GM18858 (cell line): ENCODE results near the gene CTSH.

ENCODE experiments used
- ATAC-seq: cut with Tn5 transposase; IDR thresholded peaks from one replicate; pipeline ENCODE4 v1.9.1; 2021; ENCODE audit not compliant: unreplicated experiment

Gene CTSH, protein sequence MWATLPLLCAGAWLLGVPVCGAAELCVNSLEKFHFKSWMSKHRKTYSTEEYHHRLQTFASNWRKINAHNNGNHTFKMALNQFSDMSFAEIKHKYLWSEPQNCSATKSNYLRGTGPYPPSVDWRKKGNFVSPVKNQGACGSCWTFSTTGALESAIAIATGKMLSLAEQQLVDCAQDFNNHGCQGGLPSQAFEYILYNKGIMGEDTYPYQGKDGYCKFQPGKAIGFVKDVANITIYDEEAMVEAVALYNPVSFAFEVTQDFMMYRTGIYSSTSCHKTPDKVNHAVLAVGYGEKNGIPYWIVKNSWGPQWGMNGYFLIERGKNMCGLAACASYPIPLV

DNA sequence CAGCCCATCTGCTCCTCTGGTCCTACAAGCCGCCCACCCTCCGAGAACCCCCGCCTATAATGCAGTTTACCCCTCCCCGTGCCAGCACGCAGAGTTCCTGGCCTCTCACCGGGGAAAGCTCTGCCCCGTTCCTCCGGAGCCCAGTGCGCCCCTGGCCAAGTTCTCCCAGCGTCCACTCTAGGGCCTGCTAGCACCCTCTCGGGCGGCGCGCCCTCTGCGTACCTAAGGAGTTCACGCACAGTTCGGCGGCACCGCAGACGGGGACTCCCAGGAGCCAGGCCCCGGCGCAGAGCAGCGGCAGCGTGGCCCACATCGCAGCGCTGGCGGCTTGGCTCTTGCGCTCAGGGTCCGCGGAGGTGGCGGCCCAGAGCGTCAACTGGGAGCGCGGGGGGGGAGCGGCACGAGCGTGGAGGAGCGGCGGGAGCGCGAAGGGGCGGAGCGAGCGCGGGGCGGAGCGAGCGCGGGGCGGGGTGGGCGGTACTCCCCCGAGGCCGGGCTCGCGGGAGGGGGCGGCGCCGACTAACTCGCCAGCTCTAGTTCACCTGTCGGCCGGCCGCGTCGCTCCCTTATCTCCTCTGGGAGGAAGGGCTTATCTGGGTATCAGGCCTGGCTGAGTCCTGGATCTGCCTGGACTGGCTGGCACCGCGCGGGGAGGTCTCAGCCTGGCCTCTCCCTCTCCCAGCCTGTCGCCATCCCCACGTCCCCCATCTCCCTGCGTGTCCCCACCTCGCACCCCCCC is at the start of gene CTSH:
Gene CTSH (minus strand): TSS at position 378 of the 739 bp plus-strand sequence. CDS start 65 bp downstream, at position 313.
- ATAC-seq: peak; percentile 49

DNA sequence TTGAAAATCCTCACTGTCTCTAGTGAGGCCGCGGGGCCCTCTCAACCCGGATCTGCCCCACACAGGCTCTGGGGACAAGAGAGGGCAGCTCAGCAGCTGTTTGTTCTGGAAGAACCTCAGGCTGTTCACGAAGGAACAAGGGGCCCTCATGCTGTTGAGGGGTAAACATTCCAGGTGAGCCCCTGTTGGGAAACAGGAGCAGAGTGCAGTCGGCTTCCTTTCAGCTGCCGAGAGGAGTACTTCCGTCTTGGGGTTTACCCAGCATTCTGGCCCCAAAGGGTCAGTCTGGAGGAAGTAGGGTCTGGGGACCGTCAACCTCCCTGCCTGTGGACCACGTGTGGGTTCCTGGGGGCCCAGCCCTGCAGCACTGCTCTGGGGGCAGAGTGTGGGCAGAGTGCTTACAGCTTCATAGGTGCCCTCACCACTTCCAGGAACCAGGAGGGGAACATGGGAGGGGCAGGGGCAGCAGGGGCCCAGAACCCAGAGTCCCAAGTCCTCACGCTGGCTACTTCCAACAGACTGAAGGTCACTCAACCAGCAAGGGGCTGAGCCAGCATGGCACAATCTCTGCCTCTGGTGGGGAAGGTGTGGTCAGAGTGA is 49.2 kb upstream of the CTSH start:
- no peak for ATAC-seq

DNA sequence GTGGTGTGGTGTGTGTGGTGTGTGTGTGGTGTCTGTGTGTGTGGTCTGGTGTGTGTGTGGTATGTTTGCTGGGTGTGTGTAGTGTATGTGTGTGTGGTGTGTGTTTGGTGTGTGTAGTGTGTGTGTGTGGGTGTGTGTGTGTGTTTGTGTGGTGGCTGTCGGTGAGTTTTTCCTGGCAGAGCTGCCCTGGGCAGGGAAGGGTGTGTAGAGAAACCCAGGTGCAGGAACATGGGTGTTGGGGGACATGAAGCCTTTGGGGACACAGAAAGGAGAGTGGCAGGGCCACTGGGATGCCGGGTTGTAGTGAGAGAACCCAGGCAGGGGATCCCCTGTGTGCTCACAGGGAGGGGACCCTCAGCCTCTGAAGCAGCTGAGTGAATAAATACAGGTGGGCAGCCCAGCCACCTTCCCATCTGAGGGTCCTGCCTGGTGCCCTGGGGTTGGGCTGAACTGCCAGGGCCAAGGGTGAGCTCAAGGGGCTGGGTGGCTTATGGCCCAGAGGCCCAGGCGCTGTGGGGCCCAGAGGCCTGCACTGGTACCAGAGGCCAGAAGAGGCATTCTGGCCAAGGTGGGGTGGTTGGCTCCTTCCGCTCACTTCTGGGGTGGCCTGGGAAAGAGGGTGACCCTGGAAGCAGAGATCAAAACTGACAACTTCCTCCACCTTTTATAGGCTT is 48.5 kb upstream of the CTSH start:
- no peak for ATAC-seq

DNA sequence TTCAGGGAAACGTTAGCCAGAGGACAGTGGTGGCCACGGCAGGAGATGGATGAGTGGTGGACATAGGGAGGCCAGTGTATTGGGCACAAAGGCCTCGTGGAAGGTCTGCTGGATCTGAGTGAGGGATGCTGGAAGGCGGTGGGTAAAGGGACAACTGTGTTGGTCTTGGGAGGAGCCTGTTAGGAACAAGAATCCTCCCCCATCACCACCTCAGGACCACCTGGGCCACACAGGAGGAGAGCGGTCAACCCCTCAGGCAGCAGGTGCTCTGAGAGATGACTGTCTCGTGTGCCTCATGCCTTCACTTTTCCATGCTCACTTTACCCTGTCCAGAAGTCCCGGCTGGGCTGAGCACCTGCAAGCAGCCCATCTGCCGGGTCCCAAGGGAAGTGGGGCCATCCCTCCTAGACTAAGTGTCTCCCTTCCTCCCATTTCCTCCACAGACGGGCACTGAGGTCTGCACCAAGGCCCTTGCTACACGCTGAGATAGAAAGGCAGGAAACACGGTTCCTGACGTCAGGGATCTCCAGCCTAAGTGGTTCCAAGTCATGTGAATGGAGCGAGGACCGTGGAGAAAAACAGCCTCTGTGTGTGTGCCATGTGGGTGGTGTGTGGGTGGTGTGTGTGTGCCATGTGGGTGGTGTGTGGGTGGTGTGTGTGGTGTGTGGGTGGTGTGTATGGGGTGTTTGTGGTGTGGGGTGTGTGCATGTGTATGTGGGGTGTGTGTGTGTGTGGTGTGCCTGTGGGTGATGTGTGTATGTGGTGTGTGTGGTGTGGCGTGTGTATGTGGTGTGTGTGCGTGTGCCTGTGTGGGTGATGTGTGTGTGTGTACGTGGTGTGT is 47.8 kb upstream of the CTSH start:
- ATAC-seq: no peak

DNA sequence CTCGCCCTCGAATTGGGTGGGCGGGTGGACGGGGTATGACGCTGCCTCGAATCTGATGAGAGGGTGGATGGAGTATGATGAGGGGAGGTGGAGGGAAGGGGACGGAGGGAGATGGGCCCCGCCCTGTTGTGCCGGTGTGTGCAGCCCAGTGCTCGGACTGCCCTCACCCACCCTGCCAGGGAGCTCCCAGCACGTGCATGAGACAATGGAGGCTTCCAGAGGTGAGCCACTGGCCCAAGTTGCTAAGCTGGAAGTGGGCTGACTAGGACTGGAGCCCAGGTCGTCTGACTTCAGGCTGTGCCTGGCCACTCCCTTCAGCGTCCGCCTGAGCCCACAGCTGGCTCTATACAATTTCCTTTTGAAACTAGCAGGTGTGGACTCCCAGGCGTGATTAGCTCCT is 47.0 kb upstream of the CTSH start:
- ATAC-seq: no peak

DNA sequence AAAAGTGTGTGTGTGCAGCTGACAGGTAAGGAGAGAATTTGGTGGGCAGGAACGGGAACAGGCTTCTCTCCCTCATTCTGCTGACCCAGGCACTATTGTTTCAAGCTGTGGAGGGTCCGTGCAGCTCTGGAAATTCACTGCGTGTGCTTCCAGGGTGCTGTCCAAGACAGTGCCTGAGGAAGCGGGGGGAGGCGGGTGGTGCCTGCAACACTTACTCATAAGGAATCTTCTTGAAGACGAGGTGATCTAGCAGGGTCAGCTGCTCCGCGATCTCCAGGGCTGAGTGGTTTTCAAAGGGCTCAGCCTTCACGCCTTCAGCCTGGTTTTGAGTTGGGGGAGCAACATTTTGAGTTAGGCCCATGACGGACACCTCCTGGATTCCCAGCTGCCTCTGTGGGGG is 46.6 kb upstream of the CTSH start:
- no peak for ATAC-seq

DNA sequence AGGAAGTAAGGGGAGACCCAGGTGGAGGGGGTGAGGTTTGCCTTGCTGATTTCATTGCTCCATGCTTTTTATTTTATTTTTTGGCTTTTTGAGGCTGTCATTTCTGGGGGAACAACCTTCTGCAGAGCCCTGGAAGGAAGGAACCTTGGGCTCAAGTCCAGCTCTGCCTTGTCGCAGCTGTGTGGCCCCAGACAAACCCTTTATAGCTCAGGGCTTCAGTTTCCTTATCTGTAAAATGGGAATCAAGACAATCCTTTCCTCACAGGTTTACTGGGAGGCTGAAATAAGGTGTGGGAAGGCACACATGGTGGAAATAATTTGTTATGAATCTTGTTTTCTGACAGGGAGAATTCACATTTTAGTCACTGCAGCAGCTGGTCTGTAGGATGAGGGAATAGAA is 45.4 kb upstream of the CTSH start:
- no peak for ATAC-seq

DNA sequence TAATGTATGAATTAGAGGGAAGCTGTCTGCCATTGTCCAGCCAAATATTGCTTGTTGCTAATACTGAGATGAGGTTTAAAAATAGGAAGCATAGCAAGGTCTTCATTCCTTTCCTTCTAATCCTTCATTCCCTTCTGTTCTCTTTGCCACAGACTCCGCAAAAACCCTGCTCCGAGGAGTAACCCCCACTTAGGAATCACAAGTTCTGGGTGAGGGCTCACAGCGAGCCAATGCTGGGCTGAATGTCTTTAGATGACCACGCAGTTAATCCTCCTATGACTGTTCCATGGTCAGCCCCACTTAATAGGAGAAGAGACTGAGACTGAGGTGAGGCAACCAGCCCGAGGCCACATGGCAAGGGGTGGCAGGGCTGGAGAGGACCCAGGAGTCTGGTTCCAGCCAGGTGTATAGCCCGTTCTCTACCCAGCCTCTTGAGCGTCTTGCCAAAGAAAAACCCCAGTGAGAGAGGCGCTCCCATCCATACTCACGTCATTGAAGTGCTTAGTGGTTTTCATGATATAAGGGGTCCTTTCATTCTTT is 44.9 kb upstream of the CTSH start:
- no peak for ATAC-seq

DNA sequence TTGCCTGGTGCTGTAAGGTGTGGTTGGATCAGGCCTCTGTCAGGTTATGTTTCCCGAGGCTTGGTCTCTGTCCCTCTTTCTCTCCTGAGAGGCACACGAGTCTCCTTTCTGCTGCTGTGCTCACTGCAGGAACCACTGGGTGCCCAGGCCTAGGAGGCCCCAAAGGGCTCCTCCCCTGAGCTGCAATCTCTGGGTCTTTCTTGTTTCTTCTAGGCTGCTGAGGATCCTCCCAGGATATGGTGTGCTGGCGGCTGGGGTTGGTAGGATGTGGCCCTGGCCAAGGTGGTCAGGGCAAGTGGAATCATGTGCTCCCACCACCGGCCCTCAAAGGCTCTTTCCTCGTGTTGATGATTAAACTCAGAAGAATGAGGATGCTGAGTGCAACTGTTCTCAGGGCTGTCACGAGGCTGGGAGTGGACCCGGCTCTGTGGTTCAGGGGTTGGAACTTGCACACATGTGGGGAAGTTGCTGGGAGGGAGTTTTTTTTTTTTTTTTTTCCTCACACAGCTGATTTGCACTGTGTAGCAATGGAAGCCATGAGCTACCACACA is 43.6 kb upstream of the CTSH start:
- ATAC-seq: no peak

DNA sequence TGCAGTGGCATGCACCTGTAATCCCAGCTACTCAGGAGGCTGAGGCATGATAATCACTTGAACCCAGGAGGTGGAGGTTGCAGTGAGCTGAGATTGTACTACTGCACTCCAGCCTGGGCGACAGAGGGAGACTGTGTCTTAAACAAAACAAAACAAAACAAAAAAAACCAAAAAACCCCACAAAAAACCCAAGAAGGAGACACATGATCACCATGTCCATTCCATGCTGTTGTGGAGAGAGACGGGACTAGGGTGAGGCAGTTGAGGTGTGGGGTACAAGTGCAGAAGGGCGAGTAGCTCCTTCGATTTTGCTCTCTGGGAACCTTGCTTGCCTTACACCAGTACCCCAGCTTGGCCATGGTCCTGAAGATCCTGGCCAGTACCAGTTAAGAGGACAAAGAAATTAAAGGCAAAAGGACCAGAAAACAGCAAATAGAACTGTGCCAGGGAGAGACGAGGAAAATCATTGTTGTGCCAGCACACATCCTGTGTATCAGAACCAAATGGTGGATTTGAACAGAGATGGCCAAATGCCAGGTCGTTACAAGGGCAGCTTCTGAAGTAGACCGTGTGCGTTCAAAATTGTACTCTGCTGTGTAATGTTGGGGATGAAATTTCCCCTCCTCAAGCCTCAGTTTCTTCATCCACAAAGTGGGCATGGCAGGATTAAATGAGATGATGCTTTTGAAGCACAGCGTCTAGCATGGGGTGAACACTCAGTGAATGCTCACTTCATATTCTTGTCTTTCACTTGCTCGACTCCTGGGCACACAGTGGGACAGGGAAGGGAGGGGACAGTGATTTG is 42.9 kb upstream of the CTSH start:
- no peak for ATAC-seq

DNA sequence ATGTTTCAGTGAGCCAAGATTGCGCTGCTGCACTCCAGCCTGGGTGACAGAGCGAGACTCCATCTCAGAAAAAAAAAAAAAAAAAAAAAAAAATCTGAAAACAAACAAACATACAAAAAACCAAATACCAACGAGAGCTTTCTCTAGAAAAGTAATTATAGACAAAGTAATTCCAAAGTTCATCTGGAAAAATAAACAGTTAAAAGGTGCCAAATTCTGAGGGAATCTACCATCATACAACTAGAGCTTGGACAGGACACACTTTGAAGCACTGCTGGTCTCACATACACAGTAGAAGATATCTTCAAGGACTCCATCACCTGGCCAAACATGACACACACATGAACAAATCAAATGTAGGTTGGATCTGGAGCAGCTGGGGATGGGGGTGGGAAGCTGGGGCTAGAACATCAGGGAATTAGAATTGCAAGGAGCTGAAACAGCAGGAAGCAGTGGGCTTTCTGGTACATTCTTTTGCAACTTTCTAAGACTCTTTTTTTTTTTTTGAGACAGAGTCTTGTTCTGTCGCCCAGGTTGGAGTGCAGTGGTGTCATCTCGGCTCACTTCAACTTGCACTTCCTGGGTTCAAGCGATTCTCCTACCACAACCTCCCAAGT is 41.1 kb upstream of the CTSH start:
- ATAC-seq: no peak

DNA sequence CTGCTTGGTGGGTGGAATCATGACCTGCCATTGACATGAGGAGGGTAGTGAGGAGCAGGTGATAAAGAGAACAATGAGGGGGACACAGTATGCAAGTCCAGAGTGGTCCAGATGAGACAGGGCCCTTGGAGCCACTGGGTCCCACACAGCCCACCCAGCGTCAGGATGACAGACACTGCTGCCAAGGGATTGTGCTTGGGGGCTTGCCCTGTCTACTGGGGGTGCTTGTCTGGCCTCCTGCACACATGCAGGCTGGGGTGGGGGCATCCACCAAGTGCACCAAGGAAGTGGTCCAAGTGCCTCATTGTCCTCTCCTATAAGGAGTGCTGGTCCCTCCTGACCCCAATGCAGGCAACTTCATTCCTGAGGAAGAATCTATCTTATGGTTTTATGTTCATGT is 39.2 kb upstream of the CTSH start:
- no peak for ATAC-seq

DNA sequence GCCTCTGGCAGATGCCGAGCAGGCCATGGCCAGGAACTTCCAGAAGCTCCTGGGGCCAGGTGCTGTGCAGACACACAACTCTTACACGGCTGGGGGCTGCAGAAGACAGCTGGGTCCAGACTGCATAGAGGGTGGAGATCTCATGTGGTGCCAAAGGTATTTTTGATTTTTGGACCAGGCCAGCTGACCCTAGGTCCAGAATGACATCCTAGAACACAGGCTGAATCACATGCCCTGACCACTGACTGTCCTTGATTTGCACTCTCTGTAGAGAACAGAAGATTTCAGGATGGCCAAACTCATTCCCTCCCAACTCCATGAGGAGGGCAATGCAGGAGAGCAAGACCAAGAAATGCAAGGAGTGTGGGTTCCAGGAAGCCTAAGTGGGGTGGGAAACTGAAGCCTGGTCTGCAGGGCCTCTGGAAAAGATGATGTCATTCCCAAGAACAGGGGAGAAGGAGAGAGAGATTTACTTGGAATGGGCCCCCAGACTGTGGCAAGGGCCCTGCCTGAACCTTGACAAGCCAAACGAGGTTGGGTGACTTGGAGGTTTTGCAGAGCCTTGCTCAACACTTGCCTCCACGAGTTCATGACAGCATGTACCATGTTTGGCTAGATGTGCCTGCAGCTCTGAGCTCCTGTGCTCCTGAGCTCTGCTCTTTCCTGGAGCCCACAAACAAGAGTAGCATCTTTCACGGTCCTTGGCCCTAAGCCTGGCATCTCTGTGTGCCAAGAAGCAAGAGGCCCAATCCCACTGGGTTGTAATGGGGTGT is 38.5 kb upstream of the CTSH start:
- no peak for ATAC-seq

DNA sequence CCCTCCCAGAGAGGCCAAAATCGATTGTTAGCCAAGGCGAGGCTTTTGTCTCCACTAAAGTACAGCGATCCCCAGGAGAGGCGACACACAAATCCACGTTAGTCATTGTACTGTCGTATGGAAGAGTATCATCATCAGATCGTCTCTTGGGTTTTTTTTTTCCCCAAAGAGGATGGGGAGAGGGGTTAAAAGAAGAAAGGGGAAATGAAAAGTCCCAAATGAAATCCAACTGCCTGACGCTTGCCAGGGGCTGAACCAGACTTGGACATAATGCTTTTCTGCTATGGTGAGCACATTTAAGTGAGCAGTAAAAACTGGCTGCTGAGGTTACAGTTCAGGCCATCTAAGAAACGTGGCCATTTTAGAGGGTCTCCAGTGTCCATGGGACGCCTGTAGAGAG is 37.9 kb upstream of the CTSH start:
- ATAC-seq: no peak

DNA sequence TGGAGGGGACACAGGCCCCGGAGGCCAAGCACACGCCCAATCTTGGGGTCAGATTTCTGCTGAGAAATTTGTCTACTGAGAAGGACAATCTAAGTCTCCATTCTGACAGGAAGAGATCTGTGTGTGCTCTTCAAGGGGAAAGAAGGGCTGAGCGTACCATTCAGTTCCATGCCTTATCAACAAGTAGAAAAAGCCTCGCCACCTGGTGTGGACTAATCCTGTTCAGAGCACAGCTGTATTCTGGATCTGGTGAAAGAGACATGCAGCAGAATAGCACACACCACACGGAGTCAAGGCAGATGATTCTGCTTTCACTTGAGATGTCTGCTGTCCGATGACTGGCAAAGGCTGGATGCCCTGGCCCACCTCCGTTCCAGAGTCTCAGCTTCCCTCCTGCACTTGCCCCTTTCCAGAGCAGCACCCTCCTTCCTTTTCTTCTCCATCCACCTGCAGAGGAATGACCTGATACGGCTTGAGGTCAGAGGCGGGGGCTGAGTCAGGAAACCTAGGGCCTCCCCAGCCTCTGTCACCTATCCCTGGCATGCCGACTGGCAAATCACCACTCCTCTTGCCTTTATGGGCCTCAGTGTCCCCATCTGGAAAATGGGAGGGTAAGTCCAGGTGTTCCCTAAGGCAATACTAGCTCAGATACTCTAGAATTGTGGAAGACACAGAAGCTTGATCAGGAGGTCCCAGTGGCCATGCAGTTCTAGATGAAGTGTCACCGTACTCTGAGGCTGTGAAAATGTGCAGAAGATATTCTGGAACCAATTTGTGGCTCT is 36.9 kb upstream of the CTSH start:
- ATAC-seq: no peak

DNA sequence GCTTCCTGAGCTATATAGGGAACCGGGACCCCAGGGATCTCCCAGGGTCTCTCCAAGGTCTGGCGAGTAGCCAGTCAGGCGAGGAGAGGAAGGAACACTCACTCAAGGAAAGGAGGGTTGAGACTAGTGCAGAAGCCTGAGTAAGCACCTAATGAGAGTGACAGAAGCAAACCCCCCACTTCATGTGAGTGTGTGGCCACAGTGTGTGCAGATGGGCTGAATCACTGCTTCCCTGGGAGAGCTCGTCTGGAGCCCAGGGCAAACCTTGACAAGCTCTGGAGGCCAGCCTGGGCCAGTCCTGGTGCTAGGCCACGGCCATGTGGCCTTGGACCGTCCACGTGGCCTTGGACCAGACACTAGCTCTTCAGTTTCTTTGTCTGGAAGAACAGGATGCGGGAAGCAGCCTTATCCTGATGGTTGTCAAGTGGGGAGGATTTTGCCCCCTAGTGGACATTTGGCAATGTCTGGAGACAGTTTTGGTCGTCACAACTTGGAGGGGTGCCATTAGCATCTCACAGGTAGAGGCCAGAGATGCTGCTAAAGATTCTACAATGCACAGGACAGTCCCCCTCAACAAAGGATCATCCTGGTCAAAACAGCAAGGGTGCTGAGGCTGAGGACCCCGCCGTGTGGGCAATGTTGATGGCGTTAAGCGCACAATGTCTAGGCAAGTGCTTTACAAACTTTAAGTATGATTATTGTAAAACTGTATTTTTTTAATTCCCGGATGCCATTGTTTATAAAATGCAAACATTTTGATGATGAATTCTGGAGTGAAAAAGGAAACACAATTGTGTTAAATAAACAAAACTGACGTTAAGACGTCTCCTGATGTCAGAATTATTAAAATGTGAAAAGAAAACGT is 34.8 kb upstream of the CTSH start:
- no peak for ATAC-seq
